Parathyroid adenoma (tissue), 2 donors: ENCODE results near the gene DGKG.

ENCODE experiments used
- H2AFZ ChIP-seq: fragments of 300-600 bp; sonication (generic); one replicate; pipeline ENCODE4 v1.7.0; 2017; ENCODE audit warnings: antibody characterized with exemption, mild to moderate bottlenecking
- H3K27ac ChIP-seq: fragments of 300-600 bp; sonication (generic); one replicate; pipeline ENCODE4 v1.7.0; 2017
- H3K27me3 ChIP-seq: fragments of 300-600 bp; sonication (generic); one replicate; pipeline ENCODE4 v1.7.0; 2017; ENCODE audit warnings: low read length; ENCODE audit not compliant: control insufficient read depth, insufficient read depth
- H3K36me3 ChIP-seq: fragments of 300-600 bp; sonication (generic); one replicate; pipeline ENCODE4 v1.7.0; 2017; ENCODE audit warnings: low read length; ENCODE audit not compliant: control insufficient read depth, insufficient read depth
- H3K4me1 ChIP-seq: fragments of 300-600 bp; sonication (generic); one replicate; pipeline ENCODE4 v1.7.0; 2017; ENCODE audit warnings: control low read depth
- H3K4me2 ChIP-seq: fragments of 300-600 bp; sonication (generic); one replicate; pipeline ENCODE4 v1.7.0; 2017; ENCODE audit warnings: low read length
- H3K4me3 ChIP-seq: fragments of 300-600 bp; sonication (generic); one replicate; pipeline ENCODE4 v1.7.0; 2017; ENCODE audit warnings: low read depth, low read length
- H3K79me2 ChIP-seq: fragments of 300-600 bp; sonication (generic); one replicate; pipeline ENCODE4 v1.7.0; 2017; ENCODE audit warnings: control low read depth
- H3K9ac ChIP-seq: fragments of 300-600 bp; sonication (generic); one replicate; pipeline ENCODE4 v1.7.0; 2017; ENCODE audit warnings: mild to moderate bottlenecking
- H3K9me3 ChIP-seq: fragments of 300-600 bp; sonication (generic); one replicate; pipeline ENCODE4 v1.7.0; 2017; ENCODE audit warnings: low read length; ENCODE audit not compliant: control insufficient read depth
- CTCF ChIP-seq: fragments of 300-600 bp; sonication (generic); IDR thresholded peaks from one replicate; pipeline ENCODE4 v1.7.0; 2017; ENCODE audit warnings: antibody characterized with exemption, mild to moderate bottlenecking
- donor health status: primary hyperparathyroidism.

Gene DGKG

GRCh38 chr3:186142393-186142932 is 219.6 kb downstream of the DGKG start:
- no peak for TF ChIP-seq CTCF
- no peak overlapping the region for H3K27ac ChIP-seq
- no peaks in the 10 kb centered on the region for H3K36me3 ChIP-seq
- no peaks in the 10 kb centered on the region for H3K27me3 ChIP-seq
- H3K9ac ChIP-seq = no peak overlapping the region
- no peak overlapping the region for H2AFZ ChIP-seq
- H3K9me3 ChIP-seq = no peaks in the 10 kb centered on the region
- no peaks in the 10 kb centered on the region for H3K79me2 ChIP-seq
- no peak overlapping the region for H3K4me3 ChIP-seq
- no peaks in the 10 kb centered on the region for H3K4me1 ChIP-seq
- H3K4me2 ChIP-seq = no peak overlapping the region

GRCh38 chr3:186141790-186142189 is 220.2 kb downstream of the DGKG start:
- no peak overlapping the region for H2AFZ ChIP-seq
- no peak overlapping the region for H3K4me2 ChIP-seq

DNA sequence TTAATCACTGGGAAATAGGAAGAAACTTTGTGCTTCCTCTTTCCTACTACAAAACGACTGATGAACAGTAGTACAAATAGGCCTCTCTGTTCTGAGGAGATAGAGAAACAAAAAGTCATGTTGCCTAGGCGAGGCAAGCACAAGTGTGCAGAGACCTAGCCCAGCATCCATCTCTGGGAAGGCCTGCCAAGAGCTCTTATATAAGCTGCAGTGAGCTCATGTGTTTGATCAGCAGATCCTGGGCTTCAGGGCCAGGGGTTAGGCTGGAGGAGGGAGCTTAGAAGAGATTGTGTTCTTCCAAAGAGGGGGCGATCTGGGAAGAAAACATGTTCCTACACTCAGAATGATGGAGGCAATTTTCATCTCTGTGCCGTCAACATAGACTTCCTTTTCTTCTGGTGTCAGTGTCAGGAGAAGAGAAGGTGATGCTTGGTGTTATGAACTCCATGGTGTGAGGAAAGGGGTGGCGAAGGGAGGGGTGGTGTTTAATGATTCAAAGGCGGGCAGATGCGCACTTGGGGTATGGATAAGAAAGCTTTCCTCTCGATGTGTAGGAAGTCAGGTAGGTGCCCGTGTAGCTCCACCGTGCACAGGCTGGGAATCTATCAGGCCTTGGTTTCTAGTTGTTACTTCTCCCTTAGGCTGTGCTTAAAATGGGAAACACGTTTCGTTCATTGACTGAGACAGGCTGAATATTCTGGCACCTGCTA is 223.6 kb downstream of the DGKG start:
- Histone ChIP-seq H3K36me3 (no peaks in the 10 kb centered on the region), H3K4me1 (no peaks in the 10 kb centered on the region), H2AFZ (no peak overlapping the region), H3K9me3 (no peaks in the 10 kb centered on the region), H3K79me2 (no peaks in the 10 kb centered on the region), H3K4me2 (no peak overlapping the region), H3K27me3 (no peaks in the 10 kb centered on the region), H3K4me3 (no peak overlapping the region), H3K27ac (no peak overlapping the region), H3K9ac (no peak overlapping the region)
- no peak for TF ChIP-seq CTCF

More at GRCh38 chr3:186141790-186142189, 220.2 kb downstream of the DGKG start:
- TF ChIP-seq CTCF = no peak
- H3K36me3 ChIP-seq = no peaks in the 10 kb centered on the region
- no peaks in the 10 kb centered on the region for H3K79me2 ChIP-seq
- H3K4me1 ChIP-seq = no peaks in the 10 kb centered on the region
- no peak overlapping the region for H3K4me3 ChIP-seq
- no peaks in the 10 kb centered on the region for H3K27me3 ChIP-seq
- H3K9ac ChIP-seq = no peak overlapping the region
- H3K9me3 ChIP-seq = no peaks in the 10 kb centered on the region
- H3K27ac ChIP-seq = no peak overlapping the region

GRCh38 chr3:186137051-186137685 is 224.9 kb downstream of the DGKG start:
- H3K27me3 ChIP-seq = no peaks in the 10 kb centered on the region
- no peaks in the 10 kb centered on the region for H3K9me3 ChIP-seq
- no peak overlapping the region for H3K9ac ChIP-seq
- no peak overlapping the region for H2AFZ ChIP-seq
- TF ChIP-seq CTCF = no peak
- H3K4me1 ChIP-seq = no peaks in the 10 kb centered on the region
- no peak overlapping the region for H3K4me2 ChIP-seq
- H3K4me3 ChIP-seq = no peak overlapping the region
- no peak overlapping the region for H3K27ac ChIP-seq
- H3K36me3 ChIP-seq = no peaks in the 10 kb centered on the region
- no peaks in the 10 kb centered on the region for H3K79me2 ChIP-seq
